Keratinocyte (primary cell): ENCODE measurements around the gene STIM1. TPM values are rescaled to one million over a fixed set of nuclear protein-coding genes. Genes with fewer than 3 reads are reported as not detected.

Source experiments
- DNase-seq: peaks from one replicate; pipeline ENCODE4 v3.0.0-alpha.2; 2011; ENCODE audit warnings: low read depth, missing footprints, low spot score
- FAIRE-seq: peaks from 2 replicates; lab custom pipeline; 2011; peaks lifted over from hg19 to GRCh38; lab: Jason Lieb, UNC
- H2AFZ ChIP-seq: 2 replicates; pipeline ENCODE4 v1.6.0; 2012; ENCODE audit warnings: low read length, control low read depth, inconsistent platforms; ENCODE audit not compliant: control insufficient read depth
- H3K27ac ChIP-seq: 2 replicates; pipeline ENCODE4 v1.5.1; 2011; ENCODE audit warnings: low read length; ENCODE audit not compliant: control insufficient read depth, insufficient read depth
- H3K27me3 ChIP-seq: 3 replicates; pipeline ENCODE4 v1.6.0; 2011; ENCODE audit warnings: low read length; ENCODE audit not compliant: control insufficient read depth, insufficient read depth; ENCODE audit errors: extremely low read depth
- H3K36me3 ChIP-seq, 2 experiments: 2 replicates in 1 of 2; 3 replicates in 1 of 2; pipeline ENCODE4 v1.5.1; 2011; ENCODE audit warnings: low read length in 2 of 2, mild to moderate bottlenecking in 1 of 2; ENCODE audit not compliant: control insufficient read depth in 2 of 2, insufficient read depth in 2 of 2; ENCODE audit errors: extremely low read depth in 1 of 2
- H3K4me1 ChIP-seq: 3 replicates; pipeline ENCODE4 v1.5.1; 2011; ENCODE audit warnings: low read length; ENCODE audit not compliant: control insufficient read depth, insufficient read depth; ENCODE audit errors: extremely low read depth
- H3K4me2 ChIP-seq: 3 replicates; pipeline ENCODE4 v1.6.0; 2011; ENCODE audit warnings: low read depth, low read length; ENCODE audit not compliant: control insufficient read depth, insufficient read depth; ENCODE audit errors: extremely low read depth
- H3K4me3 ChIP-seq, 3 experiments: fragments of 200-600 bp in 1 of 3; sonication (generic) in 1 of 3; 2 replicates in 2 of 3; 3 replicates in 1 of 3; pipeline ENCODE4 v1.5.1; 2011 to 2016; ENCODE audit warnings: low read length in 3 of 3, mild to moderate bottlenecking in 3 of 3, control low read depth in 2 of 3, inconsistent platforms in 1 of 3, low read depth in 1 of 3, mixed read lengths in 1 of 3, mixed run types in 1 of 3, moderate library complexity in 1 of 3; ENCODE audit not compliant: control insufficient read depth in 2 of 3, insufficient read depth in 2 of 3; ENCODE audit errors: extremely low read depth in 1 of 3
- H3K79me2 ChIP-seq: 2 replicates; pipeline ENCODE4 v1.6.0; 2012; ENCODE audit warnings: low read length; ENCODE audit not compliant: control insufficient read depth, insufficient read depth
- H3K9ac ChIP-seq: 3 replicates; pipeline ENCODE4 v1.6.0; 2011; ENCODE audit warnings: low read length; ENCODE audit not compliant: control insufficient read depth, insufficient read depth; ENCODE audit errors: extremely low read depth
- H3K9me1 ChIP-seq: 3 replicates; pipeline ENCODE4 v1.6.0; 2011; ENCODE audit warnings: low read length; ENCODE audit not compliant: control insufficient read depth, insufficient read depth; ENCODE audit errors: extremely low read depth
- H3K9me3 ChIP-seq: 2 replicates; pipeline ENCODE4 v1.5.1; 2012; ENCODE audit warnings: low read depth, low read length; ENCODE audit not compliant: control insufficient read depth
- H4K20me1 ChIP-seq: 3 replicates; pipeline ENCODE4 v1.6.0; 2011; ENCODE audit warnings: low read length; ENCODE audit not compliant: control insufficient read depth, insufficient read depth; ENCODE audit errors: extremely low read depth
- EZH2 ChIP-seq: IDR thresholded peaks from one replicate; pipeline ENCODE4 v1.6.1; 2012; ENCODE audit warnings: inconsistent platforms, mild to moderate bottlenecking, low read length, moderate library complexity
- dilution Hi-C: fragments of 300-500 bp; cut with MboI; formaldehyde crosslinking; loops from one replicate; pipeline ENCODE4 v1.7.0; 2020; ENCODE audit warnings: low sequenced_read_pairs; ENCODE audit not compliant: extremely low pct_ligation_motif_present
- polyA plus RNA-seq, 5 experiments: library from polyadenylated mRNA; depleted of rRNA in 3 of 5; stranded (reverse) in 3 of 5; stranded (forward) in 1 of 5; unstranded in 1 of 5; fragments of >200 nt; gene quantifications; 1 replicate in 1 of 5; 2 replicates in 3 of 5; 3 replicates in 1 of 5; pipeline versions ENCODE4 v1.2.1 to v1.2.3, GENCODE V29; 2011 to 2012; ENCODE audit warnings: missing spikeins in 2 of 5, low read depth in 1 of 5, low replicate concordance in 1 of 5
- TF ChIP-seq, protein P1 (sequence below), 3 experiments: IDR thresholded peaks in 1 of 3; conservative IDR thresholded peaks in 1 of 3; optimal IDR thresholded peaks in 1 of 3; 2 replicates in 2 of 3; 3 replicates in 1 of 3; pipeline versions ENCODE3 to v1.5.1; 2011; ENCODE audit warnings: low read length in 3 of 3, mild to moderate bottlenecking in 3 of 3, moderate library complexity in 2 of 3, control low read depth in 1 of 3, inconsistent platforms in 1 of 3; ENCODE audit not compliant: insufficient read depth in 2 of 3; ENCODE audit errors: extremely low read depth in 1 of 3

Gene STIM1
- polyA plus RNA-seq, 1 donor (not counting 4 experiments of a cell fraction or from before 2014, with no cell fraction given), result 23.7 TPM

- peak overlapping the region; percentile 87 for H3K9ac ChIP-seq
- H4K20me1 ChIP-seq, result no peaks in the 10 kb centered on the region
- TF ChIP-seq EZH2, result no peak
- TF ChIP-seq, protein P1, sequence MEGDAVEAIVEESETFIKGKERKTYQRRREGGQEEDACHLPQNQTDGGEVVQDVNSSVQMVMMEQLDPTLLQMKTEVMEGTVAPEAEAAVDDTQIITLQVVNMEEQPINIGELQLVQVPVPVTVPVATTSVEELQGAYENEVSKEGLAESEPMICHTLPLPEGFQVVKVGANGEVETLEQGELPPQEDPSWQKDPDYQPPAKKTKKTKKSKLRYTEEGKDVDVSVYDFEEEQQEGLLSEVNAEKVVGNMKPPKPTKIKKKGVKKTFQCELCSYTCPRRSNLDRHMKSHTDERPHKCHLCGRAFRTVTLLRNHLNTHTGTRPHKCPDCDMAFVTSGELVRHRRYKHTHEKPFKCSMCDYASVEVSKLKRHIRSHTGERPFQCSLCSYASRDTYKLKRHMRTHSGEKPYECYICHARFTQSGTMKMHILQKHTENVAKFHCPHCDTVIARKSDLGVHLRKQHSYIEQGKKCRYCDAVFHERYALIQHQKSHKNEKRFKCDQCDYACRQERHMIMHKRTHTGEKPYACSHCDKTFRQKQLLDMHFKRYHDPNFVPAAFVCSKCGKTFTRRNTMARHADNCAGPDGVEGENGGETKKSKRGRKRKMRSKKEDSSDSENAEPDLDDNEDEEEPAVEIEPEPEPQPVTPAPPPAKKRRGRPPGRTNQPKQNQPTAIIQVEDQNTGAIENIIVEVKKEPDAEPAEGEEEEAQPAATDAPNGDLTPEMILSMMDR (optimal IDR thresholded peaks at IDR 0.05 in 1 of 3, IDR thresholded peaks at IDR 0.05 in 1 of 3, conservative IDR thresholded peaks at IDR 0.05 in 1 of 3; ENCODE audit: extremely low read depth in 1 of 3, insufficient read depth in 2 of 3, low read length in 3 of 3), result no peak
- no peaks in the 10 kb centered on the region for H3K9me3 ChIP-seq
- H3K4me1 ChIP-seq, result peaks cover 22% of the 10 kb centered on the region
- H3K36me3 ChIP-seq, result peaks cover 0 to 3% of the 10 kb centered on the region in 2 experiments
- dilution Hi-C loops, result no loop called here
- no peaks in the 10 kb centered on the region for H3K27me3 ChIP-seq
- FAIRE-seq (no peak), DNase-seq (no peak)
- H3K4me2 ChIP-seq, result peak overlapping the region; percentile 99
- peaks cover 34% of the 10 kb centered on the region for H3K79me2 ChIP-seq
- no peaks in the 10 kb centered on the region for H3K9me1 ChIP-seq
- peak overlapping the region; percentile 77 to 92 (median 92) for H3K4me3 ChIP-seq
- H2AFZ ChIP-seq, result peak overlapping the region; percentile 87
- peak overlapping the region; percentile 81 for H3K27ac ChIP-seq
Measured at GRCh38 chr11:4093519-4094347, 238.3 kb downstream of the STIM1 start.

DNA sequence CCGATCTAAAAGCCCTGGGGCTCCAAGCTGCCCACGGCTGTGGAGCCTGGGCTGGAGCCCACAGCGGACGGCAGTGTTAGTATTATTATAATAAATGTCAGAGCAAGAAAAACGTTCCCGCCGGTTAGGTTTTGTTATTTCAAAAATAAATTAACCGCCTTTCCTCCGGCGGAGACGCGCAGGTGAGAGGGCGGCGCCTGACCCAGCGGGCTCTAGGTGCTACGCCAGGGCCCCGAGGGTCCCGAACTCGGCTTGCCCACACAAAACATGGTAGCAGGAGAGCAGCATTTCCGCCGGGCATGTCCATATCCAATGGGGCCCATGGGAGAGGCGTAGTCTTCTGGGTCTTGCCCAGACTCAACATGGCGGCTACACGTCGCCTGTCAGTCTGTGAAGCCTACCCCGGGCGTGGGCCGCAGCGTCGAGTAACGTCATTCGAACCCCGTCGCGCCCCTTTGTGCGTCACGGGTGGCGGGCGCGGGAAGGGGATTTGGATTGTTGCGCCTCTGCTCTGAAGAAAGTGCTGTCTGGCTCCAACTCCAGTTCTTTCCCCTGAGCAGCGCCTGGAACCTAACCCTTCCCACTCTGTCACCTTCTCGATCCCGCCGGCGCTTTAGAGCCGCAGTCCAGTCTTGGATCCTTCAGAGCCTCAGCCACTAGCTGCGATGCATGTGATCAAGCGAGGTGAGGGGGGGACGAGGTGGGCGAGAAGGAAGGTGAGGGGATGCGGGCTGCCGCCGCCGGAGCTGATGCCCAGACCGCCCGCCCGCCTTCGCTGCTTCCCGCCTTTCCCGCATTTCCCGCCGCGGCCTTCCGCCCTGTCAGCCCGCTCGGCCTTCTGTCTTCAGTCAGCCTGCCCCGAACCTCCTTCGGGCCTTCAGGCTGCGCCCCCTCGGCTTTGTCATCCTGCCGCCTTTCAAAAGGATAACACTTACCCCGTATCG lies 239.2 kb downstream of the STIM1 start, which contains the start of gene RRM1:
RRM1 (plus strand) TSS at position 452 of the 944 bp plus-strand sequence; CDS start at position 666, 214 bp downstream.
- Histone ChIP-seq H3K4me3 (peak within 1 kb of the TSS; percentile 77 to 92 (median 92)), H3K9me3 (no peaks in the 10 kb centered on the region), H2AFZ (peak within 1 kb of the TSS; percentile 87), H3K27ac (peak within 1 kb of the TSS; percentile 81), H3K4me2 (peak within 1 kb of the TSS; percentile 99), H3K9ac (peak within 1 kb of the TSS; percentile 87), H3K79me2 (peaks cover 40% of the 10 kb centered on the region), H3K36me3 (peaks cover 0 to 3% of the 10 kb centered on the region in 2 experiments), H3K27me3 (no peaks in the 10 kb centered on the region), H3K4me1 (peaks cover 22% of the 10 kb centered on the region), H3K9me1 (no peaks in the 10 kb centered on the region), H4K20me1 (no peaks in the 10 kb centered on the region)
- peak; percentile 67 for FAIRE-seq
- peak; percentile 57 for DNase-seq
- dilution Hi-C loops, result no loop called here
- no peak for TF ChIP-seq EZH2
- TF ChIP-seq, protein P1 (optimal IDR thresholded peaks at IDR 0.05 in 1 of 3, IDR thresholded peaks at IDR 0.05 in 1 of 3, conservative IDR thresholded peaks at IDR 0.05 in 1 of 3; ENCODE audit: extremely low read depth in 1 of 3, insufficient read depth in 2 of 3, low read length in 3 of 3), result no peak
